HG02759 (cell line): ENCODE measurements around the gene RASSF3.
A peak's percentile ranks its signal among the peaks of the same experiment; 100 is the strongest.
"Not testable (repeated sequence)": the region's sequence is repeated elsewhere in the genome, so short reads cannot be mapped to it uniquely, and the experiment has no call there.

Experiments used
- ATAC-seq: cut with Tn5 transposase; IDR thresholded peaks from one replicate; pipeline ENCODE4 v1.9.1; 2021; ENCODE audit warnings: mild to moderate bottlenecking, moderate library complexity; ENCODE audit not compliant: unreplicated experiment

Gene RASSF3

GRCh38 chr12:64610079-64610659 lies at the start of gene RASSF3:
TSS of gene RASSF3 (plus strand) at chr12:64610495. CDS start at chr12:64610633, 138 bp downstream.
- peak; percentile 70 for ATAC-seq

- ATAC-seq = no peak
Measured at GRCh38 chr12:64561302-64562136, 48.8 kb upstream of the RASSF3 start.

- ATAC-seq = no peak
Measured at GRCh38 chr12:64566122-64566521, 44.2 kb upstream of the RASSF3 start.

GRCh38 chr12:64566831-64567517 lies 43.3 kb upstream of the RASSF3 start:
- ATAC-seq = no peak

- no peak for ATAC-seq
Measured at GRCh38 chr12:64567570-64567969, 42.7 kb upstream of the RASSF3 start.

- no peak for ATAC-seq
Measured at GRCh38 chr12:64568298-64568697, 42.0 kb upstream of the RASSF3 start.

GRCh38 chr12:64569923-64570691 lies 40.2 kb upstream of the RASSF3 start:
- ATAC-seq = no peak

GRCh38 chr12:64571411-64571810 lies 38.9 kb upstream of the RASSF3 start:
- no peak for ATAC-seq

- no peak for ATAC-seq
Measured at GRCh38 chr12:64572241-64572640, 38.1 kb upstream of the RASSF3 start.

GRCh38 chr12:64574837-64575236 lies 35.5 kb upstream of the RASSF3 start:
- ATAC-seq = no peak

GRCh38 chr12:64577046-64577445 lies 33.2 kb upstream of the RASSF3 start:
- ATAC-seq = no peak

- no peak for ATAC-seq
Measured at GRCh38 chr12:64578566-64578965, 31.7 kb upstream of the RASSF3 start.

- ATAC-seq = no peak
Measured at GRCh38 chr12:64580681-64581080, 29.6 kb upstream of the RASSF3 start.

- no peak for ATAC-seq
Measured at GRCh38 chr12:64582114-64582513, 28.2 kb upstream of the RASSF3 start.

- ATAC-seq = no peak
Measured at GRCh38 chr12:64582862-64583261, 27.4 kb upstream of the RASSF3 start.

- ATAC-seq = not testable (repeated sequence)
Measured at GRCh38 chr12:64583395-64583770, 26.9 kb upstream of the RASSF3 start.

- ATAC-seq = no peak
Measured at GRCh38 chr12:64583771-64584421, 26.4 kb upstream of the RASSF3 start.

GRCh38 chr12:64585104-64585503 lies 25.2 kb upstream of the RASSF3 start:
- no peak for ATAC-seq

- no peak for ATAC-seq
Measured at GRCh38 chr12:64587447-64587846, 22.8 kb upstream of the RASSF3 start.

- no peak for ATAC-seq
Measured at GRCh38 chr12:64590183-64590582, 20.1 kb upstream of the RASSF3 start.
